ENCODE data around the gene NAP1L1. TPM values are rescaled to one million over a fixed set of nuclear protein-coding genes. Genes with fewer than 3 reads are reported as not detected.

Gene NAP1L1
- total RNA-seq, 1 experiment from 2014 or later = 946 TPM

DNA sequence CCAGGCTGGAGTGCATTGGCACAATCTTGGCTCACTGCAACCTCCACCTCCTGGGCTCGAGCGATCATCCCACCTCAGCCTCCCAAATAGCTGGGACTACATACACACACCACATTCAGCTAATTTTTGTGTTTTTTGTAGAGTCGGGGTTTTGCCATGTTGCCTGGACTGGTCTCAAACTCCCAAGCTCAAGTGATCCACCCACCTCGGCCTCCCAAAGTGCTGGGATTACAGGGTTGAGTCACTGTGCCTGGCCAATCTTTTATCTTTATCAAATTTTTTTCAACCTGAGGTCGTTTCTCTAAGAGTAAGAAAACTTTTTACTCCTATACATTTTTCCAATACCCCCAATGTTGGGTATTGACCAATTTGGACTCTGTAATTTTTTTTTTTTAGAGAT is 40.0 kb upstream of the NAP1L1 start:
- ATAC-seq = no peak
- H3K4me3 Mint-ChIP-seq = no peak overlapping the region
- no peaks in the 10 kb centered on the region for H3K36me3 Mint-ChIP-seq
- no peaks in the 10 kb centered on the region; the same call in 1 of the 2 replicates for H3K27me3 Mint-ChIP-seq (ENCODE audit: low read depth)
- H3K27ac Mint-ChIP-seq = no peak overlapping the region
- POLR2A ChIA-PET = no interaction called here
- TF ChIP-seq, protein P1, sequence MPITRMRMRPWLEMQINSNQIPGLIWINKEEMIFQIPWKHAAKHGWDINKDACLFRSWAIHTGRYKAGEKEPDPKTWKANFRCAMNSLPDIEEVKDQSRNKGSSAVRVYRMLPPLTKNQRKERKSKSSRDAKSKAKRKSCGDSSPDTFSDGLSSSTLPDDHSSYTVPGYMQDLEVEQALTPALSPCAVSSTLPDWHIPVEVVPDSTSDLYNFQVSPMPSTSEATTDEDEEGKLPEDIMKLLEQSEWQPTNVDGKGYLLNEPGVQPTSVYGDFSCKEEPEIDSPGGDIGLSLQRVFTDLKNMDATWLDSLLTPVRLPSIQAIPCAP (CRISPR knock-in tag; IDR thresholded peaks at IDR 0.05) = no peak
- TF ChIP-seq CTCF (IDR thresholded peaks at IDR 0.05) (no peak), ARID4B (CRISPR knock-in tag; IDR thresholded peaks at IDR 0.05; ENCODE audit: borderline replicate concordance) (no peak), MXD4 (CRISPR knock-in tag; IDR thresholded peaks at IDR 0.05; ENCODE audit: borderline replicate concordance) (no peak), SMAD4 (CRISPR knock-in tag; IDR thresholded peaks at IDR 0.05) (no peak), ATF6 (CRISPR knock-in tag; IDR thresholded peaks at IDR 0.05) (no peak), EMX1 (CRISPR knock-in tag; IDR thresholded peaks at IDR 0.05) (no peak), ZNF396 (CRISPR knock-in tag; IDR thresholded peaks at IDR 0.05; ENCODE audit: borderline replicate concordance) (no peak), E2F4 (CRISPR knock-in tag; IDR thresholded peaks at IDR 0.05; ENCODE audit: borderline replicate concordance, low read depth) (no peak), HMGXB4 (CRISPR knock-in tag; IDR thresholded peaks at IDR 0.05) (no peak), CBFB (CRISPR knock-in tag; IDR thresholded peaks at IDR 0.05; ENCODE audit: low read depth) (no peak)
- TF ChIP-seq, protein P2, sequence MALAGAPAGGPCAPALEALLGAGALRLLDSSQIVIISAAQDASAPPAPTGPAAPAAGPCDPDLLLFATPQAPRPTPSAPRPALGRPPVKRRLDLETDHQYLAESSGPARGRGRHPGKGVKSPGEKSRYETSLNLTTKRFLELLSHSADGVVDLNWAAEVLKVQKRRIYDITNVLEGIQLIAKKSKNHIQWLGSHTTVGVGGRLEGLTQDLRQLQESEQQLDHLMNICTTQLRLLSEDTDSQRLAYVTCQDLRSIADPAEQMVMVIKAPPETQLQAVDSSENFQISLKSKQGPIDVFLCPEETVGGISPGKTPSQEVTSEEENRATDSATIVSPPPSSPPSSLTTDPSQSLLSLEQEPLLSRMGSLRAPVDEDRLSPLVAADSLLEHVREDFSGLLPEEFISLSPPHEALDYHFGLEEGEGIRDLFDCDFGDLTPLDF (CRISPR knock-in tag; IDR thresholded peaks at IDR 0.05) = no peak
- no peak for DNase-seq (ENCODE audit: low spot score)
- CTCF ChIA-PET = no interaction called here
- no peaks in the 10 kb centered on the region for H3K9me3 Mint-ChIP-seq
- no peaks in the 10 kb centered on the region for H3K4me1 Mint-ChIP-seq

All from WTC11 (cell line).